HG03432 (cell line): ENCODE data around the gene TSHZ2.

Experiments
- ATAC-seq: cut with Tn5 transposase; IDR thresholded peaks from one replicate; pipeline ENCODE4 v1.9.1; 2021; ENCODE audit warnings: mild to moderate bottlenecking, moderate library complexity; ENCODE audit not compliant: unreplicated experiment

The TSHZ2 gene

GRCh38 chr20:52972190-52972937 lies at the start of gene TSHZ2:
TSHZ2 (plus strand) TSS chr20:52972358; CDS start chr20:52973294, 936 bp downstream.
- ATAC-seq, result no peak

- no peak for ATAC-seq
These were observed 49.7 kb upstream of the TSHZ2 start for GRCh38 chr20:52922436-52922835.

GRCh38 chr20:52923123-52923937 lies 48.8 kb upstream of the TSHZ2 start:
- no peak for ATAC-seq

GRCh38 chr20:52924411-52925271 lies 47.5 kb upstream of the TSHZ2 start:
- ATAC-seq, result no peak

- ATAC-seq, result no peak
These were observed 45.7 kb upstream of the TSHZ2 start for GRCh38 chr20:52926505-52926904.

GRCh38 chr20:52933867-52934266 lies 38.3 kb upstream of the TSHZ2 start:
- no peak for ATAC-seq

- no peak for ATAC-seq
These were observed 35.5 kb upstream of the TSHZ2 start for GRCh38 chr20:52936351-52937340.

GRCh38 chr20:52937591-52938100 lies 34.5 kb upstream of the TSHZ2 start:
- ATAC-seq, result no peak

GRCh38 chr20:52939141-52939540 lies 33.0 kb upstream of the TSHZ2 start:
- no peak for ATAC-seq

GRCh38 chr20:52941808-52942207 lies 30.4 kb upstream of the TSHZ2 start:
- ATAC-seq, result no peak

- no peak for ATAC-seq
These were observed 28.8 kb upstream of the TSHZ2 start for GRCh38 chr20:52943185-52943841.

- no peak for ATAC-seq
These were observed 26.9 kb upstream of the TSHZ2 start for GRCh38 chr20:52945268-52945667.

GRCh38 chr20:52945862-52946522 lies 26.2 kb upstream of the TSHZ2 start:
- ATAC-seq, result no peak

GRCh38 chr20:52948491-52948890 lies 23.7 kb upstream of the TSHZ2 start:
- ATAC-seq, result no peak

- no peak for ATAC-seq
These were observed 19.1 kb upstream of the TSHZ2 start for GRCh38 chr20:52953020-52953419.

GRCh38 chr20:52954849-52955248 lies 17.3 kb upstream of the TSHZ2 start:
- ATAC-seq, result no peak

- ATAC-seq, result no peak
These were observed 13.9 kb upstream of the TSHZ2 start for GRCh38 chr20:52958211-52958610.

GRCh38 chr20:52959125-52959524 lies 13.0 kb upstream of the TSHZ2 start:
- no peak for ATAC-seq

GRCh38 chr20:52962183-52962582 lies 10.0 kb upstream of the TSHZ2 start:
- no peak for ATAC-seq
